Tibial artery (tissue), 4 donors: ENCODE results near the gene COG7.

Experiments
- DNase-seq, 2 donors: peaks; one replicate each; pipeline ENCODE4 v3.0.0-alpha.2; 2019
- H3K27ac ChIP-seq, 2 donors: fragments of 200-600 bp; sonication (generic) in 1 of 2; 1 replicate in 1 of 2; 2 replicates in 1 of 2; pipeline ENCODE4 v1.5.1; 2018 to 2019; ENCODE audit warnings: mild to moderate bottlenecking in 1 of 2
- H3K27me3 ChIP-seq, 2 donors: fragments of 200-600 bp; sonication (generic) in 1 of 2; one replicate each; pipeline versions ENCODE4 v1.5.1 to v1.6.0; 2016 to 2019
- H3K36me3 ChIP-seq, 3 donors: fragments of 200-600 bp; sonication (generic) in 2 of 3; one replicate each; pipeline ENCODE4 v1.5.1; 2016 to 2019; ENCODE audit warnings: mild to moderate bottlenecking in 2 of 3
- H3K4me1 ChIP-seq, 4 donors: fragments of 200-600 bp; sonication (generic) in 2 of 4; 1 replicate in 3 of 4; 2 replicates in 1 of 4; pipeline ENCODE4 v1.5.1; 2016 to 2019
- H3K4me3 ChIP-seq, 2 donors: fragments of 200-600 bp; sonication (generic) in 1 of 2; 1 replicate in 1 of 2; 2 replicates in 1 of 2; pipeline ENCODE4 v1.5.1; 2018 to 2019; ENCODE audit warnings: mild to moderate bottlenecking in 2 of 2
- H3K9me3 ChIP-seq, 3 donors: fragments of 200-600 bp; sonication (generic) in 1 of 3; one replicate each; pipeline ENCODE4 v1.5.1; 2016 to 2019
- intact Hi-C: fragments of 100-400 bp; cut with DNase I; formaldehyde crosslinking; loops from one replicate; pipeline ENCODE4 v1.15.0; 2023; ENCODE audit warnings: low total_unique reads
- TF ChIP-seq, protein P1 (sequence below), 2 experiments: fragments of 200-600 bp in 1 of 2; fragments of 450-650 bp in 1 of 2; IDR thresholded peaks; one replicate each; pipeline ENCODE4 v1.5.1; 2017 to 2019; ENCODE audit warnings: antibody characterized with exemption in 2 of 2, mild to moderate bottlenecking in 1 of 2, moderate library complexity in 1 of 2

COG7 gene

GRCh38 chr16:23408823-23409298 lies 44.1 kb downstream of the COG7 start:
- TF ChIP-seq, protein P1, sequence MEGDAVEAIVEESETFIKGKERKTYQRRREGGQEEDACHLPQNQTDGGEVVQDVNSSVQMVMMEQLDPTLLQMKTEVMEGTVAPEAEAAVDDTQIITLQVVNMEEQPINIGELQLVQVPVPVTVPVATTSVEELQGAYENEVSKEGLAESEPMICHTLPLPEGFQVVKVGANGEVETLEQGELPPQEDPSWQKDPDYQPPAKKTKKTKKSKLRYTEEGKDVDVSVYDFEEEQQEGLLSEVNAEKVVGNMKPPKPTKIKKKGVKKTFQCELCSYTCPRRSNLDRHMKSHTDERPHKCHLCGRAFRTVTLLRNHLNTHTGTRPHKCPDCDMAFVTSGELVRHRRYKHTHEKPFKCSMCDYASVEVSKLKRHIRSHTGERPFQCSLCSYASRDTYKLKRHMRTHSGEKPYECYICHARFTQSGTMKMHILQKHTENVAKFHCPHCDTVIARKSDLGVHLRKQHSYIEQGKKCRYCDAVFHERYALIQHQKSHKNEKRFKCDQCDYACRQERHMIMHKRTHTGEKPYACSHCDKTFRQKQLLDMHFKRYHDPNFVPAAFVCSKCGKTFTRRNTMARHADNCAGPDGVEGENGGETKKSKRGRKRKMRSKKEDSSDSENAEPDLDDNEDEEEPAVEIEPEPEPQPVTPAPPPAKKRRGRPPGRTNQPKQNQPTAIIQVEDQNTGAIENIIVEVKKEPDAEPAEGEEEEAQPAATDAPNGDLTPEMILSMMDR (IDR thresholded peaks at IDR 0.05) = no peak
- no peak overlapping the region for H3K27ac ChIP-seq
- H3K36me3 ChIP-seq = peaks cover 71 to 97% (median 84%) of the 10 kb centered on the region in 3 donors

GRCh38 chr16:23408242-23408822 lies 44.7 kb downstream of the COG7 start:
- DNase-seq = peak in 1 of 2 donors; percentile 12
- Histone ChIP-seq H3K27ac (no peak overlapping the region), H3K27me3 (no peaks in the 10 kb centered on the region), H3K4me1 (no peaks in the 10 kb centered on the region), H3K36me3 (peaks cover 71 to 97% (median 84%) of the 10 kb centered on the region in 3 donors), H3K4me3 (no peak overlapping the region), H3K9me3 (no peaks in the 10 kb centered on the region)
- intact Hi-C loops = no loop called here
- TF ChIP-seq, protein P1 (IDR thresholded peaks at IDR 0.05) = no peak

More at GRCh38 chr16:23408823-23409298, 44.1 kb downstream of the COG7 start:
- Histone ChIP-seq H3K4me1 (no peaks in the 10 kb centered on the region), H3K27me3 (no peaks in the 10 kb centered on the region), H3K4me3 (no peak overlapping the region), H3K9me3 (no peaks in the 10 kb centered on the region)
- intact Hi-C loops = no loop called here
- peak in 1 of 2 donors; percentile 34 for DNase-seq

DNA sequence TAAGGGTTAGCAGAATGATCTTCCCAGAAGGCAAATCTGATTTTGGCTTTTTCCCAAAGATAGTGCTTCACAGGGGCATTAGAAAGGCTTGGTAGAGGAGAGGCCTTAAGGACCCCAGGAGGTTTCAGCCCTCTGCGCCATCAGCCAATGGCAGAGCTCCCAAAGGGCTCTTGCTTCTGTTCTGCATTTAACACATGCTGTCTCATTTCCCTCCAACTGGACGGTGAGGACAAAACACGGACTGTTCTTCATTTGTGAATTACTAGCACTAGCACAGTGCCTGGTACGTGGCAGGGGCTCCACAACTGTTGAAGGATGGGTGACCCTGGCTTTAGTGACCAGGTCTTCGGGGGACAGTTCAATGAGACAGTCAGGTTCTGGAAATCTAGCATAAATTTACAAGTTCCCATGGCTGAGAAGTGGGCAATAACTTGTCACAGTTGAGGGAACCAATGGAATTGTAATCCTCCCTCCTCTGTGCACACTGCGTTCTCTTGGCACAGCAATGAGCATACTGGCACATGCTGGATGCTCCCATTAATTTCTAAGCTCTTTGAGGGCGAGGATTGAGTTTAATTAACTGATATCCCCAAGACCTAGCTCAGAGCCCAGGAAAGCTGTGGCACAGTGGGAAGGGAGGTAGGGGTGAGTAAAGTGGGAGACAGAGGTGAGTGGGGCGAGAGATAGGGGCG lies 45.4 kb downstream of the COG7 start:
- Histone ChIP-seq H3K36me3 (peaks cover 66 to 97% (median 84%) of the 10 kb centered on the region in 3 donors), H3K4me1 (no peaks in the 10 kb centered on the region), H3K27ac (no peak overlapping the region), H3K4me3 (no peak overlapping the region), H3K27me3 (no peaks in the 10 kb centered on the region), H3K9me3 (no peaks in the 10 kb centered on the region)
- peak in 1 of 2 donors; percentile 11 for DNase-seq
- TF ChIP-seq, protein P1 (IDR thresholded peaks at IDR 0.05) = no peak
- intact Hi-C loops = no loop called here

- intact Hi-C loops = no loop called here
- Histone ChIP-seq H3K27me3 (no peaks in the 10 kb centered on the region), H3K4me3 (no peak overlapping the region), H3K36me3 (peaks cover 61 to 97% (median 81%) of the 10 kb centered on the region in 3 donors), H3K27ac (no peak overlapping the region), H3K4me1 (no peaks in the 10 kb centered on the region), H3K9me3 (no peaks in the 10 kb centered on the region)
- TF ChIP-seq, protein P1 (IDR thresholded peaks at IDR 0.05) = no peak
- peak in 1 of 2 donors; percentile 20 for DNase-seq
Measured at GRCh38 chr16:23406546-23407240, 46.3 kb downstream of the COG7 start.

DNA sequence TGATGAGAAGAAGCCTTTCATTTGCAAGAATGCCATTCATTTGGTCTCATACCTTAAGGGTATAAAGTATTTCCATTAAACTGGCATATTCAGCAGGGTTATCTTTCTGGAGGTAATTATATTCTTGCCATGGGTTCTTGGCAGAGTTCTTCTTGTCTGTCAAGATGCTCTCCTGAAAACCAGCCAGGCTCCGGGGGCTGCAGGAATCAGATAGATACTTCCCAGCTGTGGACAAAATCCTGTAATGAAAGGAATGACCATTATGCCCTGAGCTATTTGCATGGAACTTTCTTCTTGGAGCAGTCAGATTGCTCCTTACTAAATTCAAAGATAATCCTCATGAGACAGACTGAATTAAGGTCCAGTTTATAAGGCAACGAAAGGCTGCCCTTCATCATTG lies 47.0 kb downstream of the COG7 start:
- intact Hi-C loops = no loop called here
- H3K36me3 ChIP-seq = peaks cover 61 to 97% (median 81%) of the 10 kb centered on the region in 3 donors
- H3K4me3 ChIP-seq = no peak overlapping the region
- no peak for DNase-seq
- TF ChIP-seq, protein P1 (IDR thresholded peaks at IDR 0.05) = no peak
- no peak overlapping the region for H3K27ac ChIP-seq
- no peaks in the 10 kb centered on the region for H3K4me1 ChIP-seq
- H3K9me3 ChIP-seq = no peaks in the 10 kb centered on the region
- no peaks in the 10 kb centered on the region for H3K27me3 ChIP-seq
